BJ (cell line): ENCODE measurements around the gene C20orf141. TPM values are rescaled to one million over a fixed set of nuclear protein-coding genes. Genes with fewer than 3 reads are reported as not detected.
"Not testable (repeated sequence)": the region's sequence is repeated elsewhere in the genome, so short reads cannot be mapped to it uniquely, and the experiment has no call there.

Source experiments
- CTCF ChIA-PET: fragments of 350-600 bp; formaldehyde crosslinking; extraction: SDS; loops from one replicate; lab custom pipeline; 2021; ENCODE audit warnings: antibody characterized with exemption, inconsistent platforms; lab: Yijun Ruan, JAX
- POLR2A ChIA-PET: fragments of 300-600 bp; sonication (Branson Sonifier 250); formaldehyde crosslinking; extraction: SDS; loops from one replicate; lab custom pipeline; 2021; ENCODE audit warnings: antibody characterized with exemption; lab: Charles Lee
- DNase-seq: peaks from one replicate; pipeline ENCODE4 v3.0.0-alpha.2; 2011; ENCODE audit warnings: low read depth
- H3K27me3 ChIP-seq: 2 replicates; pipeline ENCODE4 v1.6.0; 2011; ENCODE audit warnings: low read length; ENCODE audit not compliant: control insufficient read depth, insufficient read depth
- H3K36me3 ChIP-seq: 2 replicates; pipeline ENCODE4 v1.5.1; 2011; ENCODE audit warnings: low read length; ENCODE audit not compliant: control insufficient read depth, insufficient read depth
- H3K4me3 ChIP-seq: 2 replicates; pipeline ENCODE4 v1.5.1; 2011; ENCODE audit warnings: low read depth, mild to moderate bottlenecking, control low read depth, low read length
- polyA plus RNA-seq: library from polyadenylated mRNA; depleted of rRNA; stranded (reverse); fragments of >200 nt; gene quantifications from 2 replicates; pipeline ENCODE4 v1.2.3, GENCODE V29; 2011
- TF ChIP-seq, protein P1 (sequence below): IDR thresholded peaks from 2 replicates; pipeline ENCODE4 v1.5.1; 2011; ENCODE audit warnings: low read depth, mild to moderate bottlenecking, control low read depth, inconsistent platforms, low read length, moderate library complexity; ENCODE audit not compliant: insufficient read depth

Gene C20orf141
- polyA plus RNA-seq, 1 experiment, result 0.12 TPM

GRCh38 chr20:2820896-2821869, 6.4 kb downstream of the C20orf141 start:
- Histone ChIP-seq H3K4me3 (no peak overlapping the region), H3K36me3 (no peaks in the 10 kb centered on the region), H3K27me3 (no peaks in the 10 kb centered on the region)
- TF ChIP-seq, protein P1, sequence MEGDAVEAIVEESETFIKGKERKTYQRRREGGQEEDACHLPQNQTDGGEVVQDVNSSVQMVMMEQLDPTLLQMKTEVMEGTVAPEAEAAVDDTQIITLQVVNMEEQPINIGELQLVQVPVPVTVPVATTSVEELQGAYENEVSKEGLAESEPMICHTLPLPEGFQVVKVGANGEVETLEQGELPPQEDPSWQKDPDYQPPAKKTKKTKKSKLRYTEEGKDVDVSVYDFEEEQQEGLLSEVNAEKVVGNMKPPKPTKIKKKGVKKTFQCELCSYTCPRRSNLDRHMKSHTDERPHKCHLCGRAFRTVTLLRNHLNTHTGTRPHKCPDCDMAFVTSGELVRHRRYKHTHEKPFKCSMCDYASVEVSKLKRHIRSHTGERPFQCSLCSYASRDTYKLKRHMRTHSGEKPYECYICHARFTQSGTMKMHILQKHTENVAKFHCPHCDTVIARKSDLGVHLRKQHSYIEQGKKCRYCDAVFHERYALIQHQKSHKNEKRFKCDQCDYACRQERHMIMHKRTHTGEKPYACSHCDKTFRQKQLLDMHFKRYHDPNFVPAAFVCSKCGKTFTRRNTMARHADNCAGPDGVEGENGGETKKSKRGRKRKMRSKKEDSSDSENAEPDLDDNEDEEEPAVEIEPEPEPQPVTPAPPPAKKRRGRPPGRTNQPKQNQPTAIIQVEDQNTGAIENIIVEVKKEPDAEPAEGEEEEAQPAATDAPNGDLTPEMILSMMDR, result no peak
- ChIA-PET CTCF (no interaction called here), POLR2A (no interaction called here)
- no peak for DNase-seq

DNA sequence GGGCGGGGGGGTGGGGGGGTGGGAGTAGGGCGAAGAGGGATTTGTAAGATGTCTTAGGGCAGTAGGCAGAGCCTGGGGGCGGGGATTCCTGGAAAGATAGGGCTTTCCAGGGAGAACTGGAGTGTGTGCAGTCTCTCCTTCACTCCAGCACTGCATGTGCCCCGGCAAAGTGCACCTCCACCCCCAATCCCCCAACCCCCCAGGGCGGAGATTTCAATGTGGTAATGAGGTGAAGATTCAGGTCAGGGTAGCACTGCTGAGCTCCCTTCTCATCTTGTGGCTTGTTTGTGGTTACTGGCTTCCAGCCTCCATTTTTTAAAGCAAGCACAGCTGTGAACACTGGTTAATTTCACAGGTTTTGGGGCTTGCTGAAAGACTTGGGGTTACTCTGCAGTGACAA, 7.3 kb downstream of the C20orf141 start:
- Histone ChIP-seq H3K27me3 (no peaks in the 10 kb centered on the region), H3K36me3 (no peaks in the 10 kb centered on the region), H3K4me3 (no peak overlapping the region)
- no peak for DNase-seq
- CTCF ChIA-PET, result no interaction called here
- POLR2A ChIA-PET, result no interaction called here
- TF ChIP-seq, protein P1, result no peak

DNA sequence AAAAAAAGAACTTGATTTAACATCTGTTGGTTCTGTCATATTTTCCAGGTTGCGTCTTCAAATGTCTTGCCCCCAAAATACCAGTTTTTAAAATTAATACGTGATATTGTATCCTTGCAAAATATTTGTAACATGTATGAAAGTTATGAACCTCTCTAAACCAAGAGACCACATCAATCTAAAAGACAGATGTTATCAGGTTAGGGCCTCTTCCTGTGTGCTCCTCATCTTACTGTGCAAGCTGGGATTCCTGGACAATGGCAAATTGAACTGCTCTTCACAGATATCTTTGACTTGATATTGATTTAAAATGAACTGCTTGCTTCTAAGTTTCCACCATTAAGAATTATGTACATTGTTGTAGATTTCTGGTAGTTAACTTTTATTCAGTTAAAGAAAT, 11.0 kb downstream of the C20orf141 start:
- POLR2A ChIA-PET, result no interaction called here
- Histone ChIP-seq H3K36me3 (no peaks in the 10 kb centered on the region), H3K27me3 (no peaks in the 10 kb centered on the region), H3K4me3 (no peak overlapping the region)
- no peak for DNase-seq
- CTCF ChIA-PET, result no interaction called here
- TF ChIP-seq, protein P1, result no peak

DNA sequence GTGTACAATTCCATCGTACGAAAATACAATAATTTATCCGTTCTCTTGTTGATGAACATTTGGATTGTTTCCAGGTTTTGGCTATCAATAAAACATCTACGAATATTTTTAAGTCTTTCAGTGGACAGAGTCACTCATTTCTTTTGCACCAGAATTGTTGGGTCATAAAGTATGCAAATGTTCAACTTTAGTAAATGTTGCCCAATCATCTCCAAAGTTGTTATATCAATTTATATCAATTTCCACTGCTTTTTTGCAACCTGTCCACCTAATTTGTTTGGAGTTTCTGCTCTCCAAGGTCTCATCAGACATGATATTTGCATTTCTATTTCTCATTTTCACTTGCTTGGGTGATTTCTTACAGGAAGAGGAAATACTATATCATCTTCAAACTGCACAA, 11.9 kb downstream of the C20orf141 start:
- no peaks in the 10 kb centered on the region for H3K27me3 ChIP-seq
- CTCF ChIA-PET, result interaction anchor here (0.6 kb wide), 1 partner anchor 71 kb away, joined by 3 read pairs; no protein-coding TSS in a partner anchor
- TF ChIP-seq, protein P1, result no peak
- H3K4me3 ChIP-seq, result no peak overlapping the region
- H3K36me3 ChIP-seq, result no peaks in the 10 kb centered on the region
- no peak for DNase-seq
- POLR2A ChIA-PET, result no interaction called here

- no peak for DNase-seq
Measured at GRCh38 chr20:2829376-2829775, 14.6 kb downstream of the C20orf141 start.

GRCh38 chr20:2831206-2831605, 16.4 kb downstream of the C20orf141 start:
- CTCF ChIA-PET, H3K4me3 ChIP-seq: not testable (repeated sequence)
- POLR2A ChIA-PET, result interaction anchor here (1.4 kb wide), 1 partner anchor 9 kb away, joined by 3 read pairs; the partner anchor contains the start of genes PCED1A and VPS16

More at GRCh38 chr20:2829376-2829775, 14.6 kb downstream of the C20orf141 start:
- Histone ChIP-seq H3K36me3 (no peaks in the 10 kb centered on the region), H3K4me3 (no peak overlapping the region), H3K27me3 (no peaks in the 10 kb centered on the region)
- ChIA-PET POLR2A (no interaction called here), CTCF (interaction anchor here (0.9 kb wide), 1 partner anchor 11 kb away, joined by 3 read pairs; no protein-coding TSS in a partner anchor)
- TF ChIP-seq, protein P1, result no peak

More at GRCh38 chr20:2831206-2831605, 16.4 kb downstream of the C20orf141 start:
- H3K27me3 ChIP-seq, H3K36me3 ChIP-seq, DNase-seq: not testable (repeated sequence)
